Midbrain (tissue), 1 donor: ENCODE results near the gene ADRA2C.

ENCODE experiments used
- DNase-seq: peaks from one replicate; lab custom pipeline; 2025; lab: John Stamatoyannopoulos, UW

The ADRA2C gene

DNA sequence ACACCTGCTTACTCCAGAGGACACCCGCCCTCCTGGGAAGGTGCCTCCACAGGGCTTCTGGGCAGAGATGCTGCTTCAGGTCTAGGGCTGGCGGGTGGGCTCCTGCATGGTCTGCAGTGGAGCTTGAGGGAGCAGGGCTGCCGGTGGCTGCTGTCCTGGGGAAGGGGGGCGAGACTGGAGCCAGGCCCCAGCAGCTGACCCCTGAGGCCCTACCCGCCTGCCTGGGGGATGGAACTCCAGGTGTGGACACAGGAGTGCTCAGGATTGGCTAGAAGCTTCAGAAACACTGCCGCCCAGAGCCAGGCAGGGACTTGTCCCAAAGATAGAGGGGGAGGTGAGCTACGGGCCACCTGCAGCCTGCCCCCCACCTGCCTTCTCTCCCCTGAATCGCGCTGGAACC, 33.0 kb upstream of the ADRA2C start:
- no peak for DNase-seq

DNA sequence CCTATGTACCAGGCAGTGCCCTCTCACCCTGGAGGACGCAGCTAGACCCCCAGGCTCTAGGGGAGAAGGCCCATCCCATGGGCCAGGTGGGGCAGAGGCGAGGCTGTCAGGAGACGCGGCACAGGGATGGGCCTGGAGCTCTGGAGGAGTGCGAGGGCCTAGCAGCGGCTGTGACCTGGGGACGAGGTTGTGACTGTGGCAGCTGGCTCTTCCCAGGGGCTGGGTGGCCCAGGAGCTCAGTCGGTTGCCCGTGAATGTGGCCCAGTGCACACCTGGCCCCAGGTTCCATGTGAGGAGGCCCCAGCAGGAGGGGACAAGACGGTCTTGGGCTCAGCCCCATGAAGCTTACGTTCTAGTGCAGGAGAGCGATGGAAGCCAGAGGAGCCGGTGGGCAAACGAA, 31.0 kb upstream of the ADRA2C start:
- DNase-seq: no peak

DNA sequence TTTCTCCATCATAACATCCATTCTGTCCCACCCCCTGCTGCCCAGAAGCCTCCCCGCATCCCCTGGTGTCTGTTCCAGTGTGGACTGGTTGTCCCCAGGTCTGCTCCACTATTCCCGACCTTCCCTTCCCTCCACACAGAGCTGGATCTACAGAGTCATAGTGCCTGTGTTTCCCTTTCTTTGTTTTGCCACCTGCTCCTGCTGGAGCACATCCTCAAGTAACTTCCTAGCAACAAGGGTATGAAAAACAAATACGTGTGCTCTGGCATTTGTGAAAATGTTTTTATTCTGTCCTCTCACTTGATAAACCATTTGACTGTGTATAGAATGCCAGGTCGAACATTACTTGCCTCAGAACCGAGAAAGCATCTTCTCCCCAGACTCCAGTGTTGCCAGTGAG, 29.9 kb upstream of the ADRA2C start:
- DNase-seq: no peak

DNA sequence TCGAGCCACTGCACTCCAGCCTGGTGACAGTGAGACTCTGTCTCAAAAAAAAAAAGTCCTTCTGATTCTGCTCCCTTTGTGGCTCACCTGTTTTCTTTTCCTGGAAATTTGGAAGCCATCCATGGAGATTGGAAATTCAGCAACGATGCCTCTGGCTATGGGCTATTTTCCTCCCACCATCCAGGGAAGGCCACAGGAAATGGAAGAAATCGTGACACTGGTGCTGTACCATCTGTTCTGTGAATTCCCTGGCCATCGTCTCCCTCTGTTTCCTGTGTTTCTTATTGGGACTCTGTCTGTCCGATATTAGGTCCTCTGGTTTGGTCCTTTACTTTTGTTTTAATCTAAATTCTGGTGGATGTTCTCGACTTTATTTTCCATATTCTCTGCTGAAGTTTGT, 29.4 kb upstream of the ADRA2C start:
- no peak for DNase-seq

DNA sequence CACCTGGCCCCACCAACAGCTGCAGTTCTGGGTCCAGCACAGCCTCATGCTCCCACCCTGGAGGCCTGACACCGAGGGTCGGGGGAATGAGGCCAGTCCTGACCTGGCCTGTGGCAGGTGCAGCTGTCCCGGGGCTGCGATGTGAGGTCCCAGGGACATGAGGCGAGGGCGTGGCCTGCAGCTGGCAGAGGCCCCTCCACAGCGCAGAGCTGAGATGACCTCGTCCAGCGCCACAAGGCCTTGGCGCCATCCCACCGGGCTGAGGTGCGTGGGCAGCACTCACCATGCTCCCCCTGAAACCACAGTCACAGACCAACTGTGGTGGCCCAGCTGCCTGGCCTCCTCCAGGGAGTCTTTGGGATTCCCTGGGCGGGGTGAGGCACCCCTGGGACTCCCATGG, 26.6 kb upstream of the ADRA2C start:
- DNase-seq: no peak

DNA sequence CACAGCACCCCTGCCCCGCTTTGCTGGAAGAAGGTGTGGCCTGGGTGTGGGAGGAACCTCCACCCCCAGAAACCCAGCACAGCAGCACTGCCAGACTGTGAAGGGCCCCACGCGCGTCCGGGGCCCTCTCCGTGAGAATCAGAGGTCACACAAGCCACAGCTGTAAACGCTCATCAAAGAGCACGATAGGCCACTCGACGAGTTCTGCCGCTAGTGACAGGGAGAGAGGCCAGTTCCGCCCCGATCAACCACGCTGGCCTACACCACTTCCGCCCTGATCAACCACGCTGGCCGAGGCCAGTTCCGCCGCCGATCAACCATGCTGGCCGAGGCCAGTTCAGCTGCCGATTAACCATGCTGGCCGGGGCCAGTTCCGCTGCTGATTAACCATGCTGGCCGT, 25.9 kb upstream of the ADRA2C start:
- no peak for DNase-seq

DNA sequence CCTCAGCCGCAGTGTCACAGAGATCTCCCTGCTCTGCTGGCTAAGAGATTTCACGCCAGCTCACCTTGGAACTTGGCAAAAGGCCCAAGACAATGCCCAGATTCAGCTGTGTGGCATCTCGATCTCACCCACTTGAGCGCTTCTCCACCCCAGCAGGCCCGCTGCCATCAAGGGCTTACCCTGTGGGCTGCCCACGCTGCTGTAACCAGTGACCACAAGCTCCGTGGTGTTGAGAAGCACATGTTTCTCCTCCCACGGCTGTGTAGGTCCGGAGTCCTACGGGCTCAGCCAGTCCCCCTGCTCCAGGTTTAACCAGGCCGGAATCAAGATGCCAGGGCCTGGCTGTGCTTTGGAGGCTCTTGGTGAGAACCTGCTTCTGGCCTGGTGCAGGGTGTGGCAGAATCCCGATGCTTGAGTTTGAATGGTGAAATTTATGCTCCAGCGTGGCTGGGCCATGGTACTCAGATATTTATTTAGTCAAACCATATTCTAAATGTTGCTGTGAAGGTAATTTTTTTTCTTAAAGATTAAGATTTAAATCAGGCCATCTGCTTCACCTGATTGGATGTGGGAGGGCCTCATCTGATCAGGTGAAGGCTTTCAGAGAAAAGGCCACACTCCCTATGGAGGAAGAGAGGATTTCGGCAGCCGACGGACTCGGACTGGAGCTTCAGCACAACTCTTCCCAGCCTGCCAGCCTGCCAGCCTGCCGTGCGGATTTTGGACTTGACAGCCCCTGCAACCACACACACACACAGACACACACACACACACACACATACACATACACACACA, 24.8 kb upstream of the ADRA2C start:
- no peak for DNase-seq

DNA sequence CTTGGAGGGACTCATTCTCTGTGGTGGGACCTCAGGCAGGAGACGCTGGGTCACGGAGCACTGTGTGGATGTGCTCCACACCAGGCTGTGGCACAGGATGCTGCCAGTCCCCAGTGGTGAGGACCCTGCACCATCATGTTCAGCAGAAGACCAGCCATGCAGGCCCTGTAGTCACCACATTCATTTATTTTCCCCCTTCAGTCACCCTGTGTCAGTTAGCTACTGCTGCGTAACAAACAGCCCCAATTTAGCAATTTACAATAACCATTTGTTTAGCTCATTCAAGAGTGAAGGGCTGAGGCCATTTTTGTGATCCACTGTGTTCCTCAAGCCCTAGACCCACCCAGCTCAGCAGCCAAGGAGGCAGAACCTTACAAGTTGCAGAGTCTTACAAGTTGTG, 23.6 kb upstream of the ADRA2C start:
- no peak for DNase-seq

DNA sequence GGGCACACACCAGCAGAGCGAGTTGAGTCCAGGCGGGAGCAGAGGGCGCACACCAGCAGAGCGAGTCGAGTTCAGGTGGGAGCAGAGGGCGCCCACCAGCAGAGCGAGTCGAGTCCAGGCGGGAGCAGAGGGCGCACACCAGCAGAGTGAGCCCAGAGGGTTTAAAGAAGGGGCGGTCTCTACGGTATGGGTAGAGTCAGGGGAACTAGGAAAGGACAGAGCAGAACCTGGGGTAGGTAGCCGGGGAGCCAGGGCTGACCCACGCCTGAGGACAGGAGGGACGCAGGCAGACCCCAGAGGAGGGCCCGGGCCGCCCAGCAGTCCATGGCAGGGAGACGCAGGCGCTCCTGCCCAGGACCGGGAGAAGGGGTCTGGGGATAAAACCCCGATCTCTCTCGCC, 22.0 kb upstream of the ADRA2C start:
- no peak for DNase-seq

DNA sequence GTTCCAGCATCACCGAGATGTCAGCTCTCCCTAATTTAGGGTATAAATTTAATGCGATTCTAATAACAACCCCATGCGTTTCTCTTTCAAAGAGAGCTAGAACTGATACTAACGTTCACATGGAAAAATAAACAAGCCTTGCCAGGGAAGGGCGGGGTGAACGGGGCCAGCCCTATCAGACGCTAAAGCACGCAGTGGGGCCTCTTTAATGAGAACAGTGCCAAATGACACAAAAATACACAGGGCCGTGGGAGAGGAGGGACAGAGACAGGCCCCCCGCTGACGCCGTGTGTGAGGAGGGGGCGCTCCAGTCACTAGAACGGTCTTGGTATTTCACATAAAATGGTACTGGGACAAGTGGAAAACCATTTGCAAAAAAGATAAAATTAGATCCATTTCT, 21.3 kb upstream of the ADRA2C start:
- no peak for DNase-seq

DNA sequence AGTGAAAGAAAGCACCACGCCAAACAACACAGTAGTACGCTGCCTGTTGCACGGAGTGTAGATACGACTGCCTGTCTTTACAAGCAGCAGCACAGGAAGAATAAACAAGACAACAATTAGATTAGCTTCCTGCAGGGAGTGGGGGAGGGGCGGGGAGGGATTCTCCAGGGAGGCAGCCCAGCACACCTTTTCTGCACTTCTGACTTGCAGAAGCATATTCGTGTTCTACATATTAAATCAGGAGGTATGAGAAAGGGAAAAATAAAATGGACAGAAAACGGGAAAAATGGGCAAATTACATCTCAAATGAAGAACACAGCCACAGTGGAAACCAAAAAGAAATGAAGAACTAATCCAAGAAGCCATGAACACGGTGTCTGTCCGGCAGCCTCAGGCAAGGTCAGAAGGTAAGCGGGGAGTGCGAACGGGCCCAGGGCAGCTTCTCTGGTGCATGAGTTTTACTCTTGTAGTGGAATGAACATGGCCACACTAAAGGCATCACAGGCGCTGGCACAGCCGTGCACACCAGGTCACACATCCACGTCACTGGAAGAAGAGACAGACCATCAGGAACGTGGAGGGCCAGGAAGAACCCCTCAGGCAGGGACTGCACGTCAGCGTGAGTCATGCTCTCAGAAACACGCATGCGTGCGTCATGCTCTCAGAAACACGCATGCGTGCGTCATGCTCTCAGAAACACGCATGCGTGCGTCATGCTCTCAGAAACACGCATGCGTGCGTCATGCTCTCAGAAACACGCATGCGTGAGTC, 20.1 kb upstream of the ADRA2C start:
- DNase-seq: no peak

DNA sequence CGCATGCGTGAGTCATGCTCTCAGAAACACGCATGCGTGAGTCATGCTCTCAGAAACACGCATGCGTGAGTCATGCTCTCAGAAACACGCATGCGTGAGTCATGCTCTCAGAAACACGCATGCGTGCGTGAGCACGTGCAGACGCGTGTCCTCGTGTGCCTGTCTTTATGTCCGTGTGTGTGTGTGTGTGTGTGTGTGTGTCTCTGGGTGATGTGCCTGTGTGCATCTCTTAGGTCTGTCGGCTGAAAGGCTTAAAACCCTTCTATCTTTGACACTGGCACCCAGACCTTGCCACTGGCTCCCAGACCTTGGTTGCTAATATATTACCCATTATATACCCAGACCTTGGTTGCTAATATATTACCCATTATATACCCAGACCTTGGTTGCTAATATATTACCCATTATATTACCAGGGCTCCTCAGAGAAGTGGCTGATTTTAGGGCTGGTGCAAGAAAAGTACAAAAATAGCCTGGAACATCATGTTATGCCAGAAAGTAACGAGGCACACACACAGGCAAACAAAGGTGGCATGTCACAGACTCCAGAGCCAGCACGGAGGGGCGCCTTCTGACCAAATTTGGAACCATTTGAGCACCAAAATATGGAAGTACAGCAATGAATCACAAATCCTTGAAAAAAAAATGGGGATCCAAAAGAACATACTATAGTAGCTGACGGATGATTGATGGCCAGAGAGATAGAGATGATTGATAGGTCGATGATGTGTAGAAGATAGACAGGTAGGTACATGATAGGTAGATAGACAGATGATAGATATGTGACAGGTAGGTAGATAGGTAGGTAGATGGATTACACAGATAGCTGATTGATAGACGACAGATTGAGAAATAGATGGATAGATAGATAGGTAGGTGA, 19.2 kb upstream of the ADRA2C start:
- no peak for DNase-seq

DNA sequence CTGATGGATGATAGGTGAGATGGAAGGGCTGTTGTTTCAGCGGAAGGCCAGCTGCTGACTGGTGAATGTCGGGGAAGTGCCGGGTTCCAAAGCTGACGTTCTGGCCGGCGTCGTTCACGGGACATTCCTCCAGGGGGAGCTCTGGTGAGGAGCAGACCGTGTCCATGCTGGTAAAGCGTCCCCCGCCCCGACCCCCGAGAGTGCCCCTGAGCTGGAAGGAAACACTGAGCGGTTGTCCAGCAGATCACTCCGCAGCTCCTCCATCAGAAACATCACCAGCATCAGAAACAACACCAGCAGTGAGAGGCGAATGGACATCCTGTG, 18.6 kb upstream of the ADRA2C start:
- DNase-seq: no peak

DNA sequence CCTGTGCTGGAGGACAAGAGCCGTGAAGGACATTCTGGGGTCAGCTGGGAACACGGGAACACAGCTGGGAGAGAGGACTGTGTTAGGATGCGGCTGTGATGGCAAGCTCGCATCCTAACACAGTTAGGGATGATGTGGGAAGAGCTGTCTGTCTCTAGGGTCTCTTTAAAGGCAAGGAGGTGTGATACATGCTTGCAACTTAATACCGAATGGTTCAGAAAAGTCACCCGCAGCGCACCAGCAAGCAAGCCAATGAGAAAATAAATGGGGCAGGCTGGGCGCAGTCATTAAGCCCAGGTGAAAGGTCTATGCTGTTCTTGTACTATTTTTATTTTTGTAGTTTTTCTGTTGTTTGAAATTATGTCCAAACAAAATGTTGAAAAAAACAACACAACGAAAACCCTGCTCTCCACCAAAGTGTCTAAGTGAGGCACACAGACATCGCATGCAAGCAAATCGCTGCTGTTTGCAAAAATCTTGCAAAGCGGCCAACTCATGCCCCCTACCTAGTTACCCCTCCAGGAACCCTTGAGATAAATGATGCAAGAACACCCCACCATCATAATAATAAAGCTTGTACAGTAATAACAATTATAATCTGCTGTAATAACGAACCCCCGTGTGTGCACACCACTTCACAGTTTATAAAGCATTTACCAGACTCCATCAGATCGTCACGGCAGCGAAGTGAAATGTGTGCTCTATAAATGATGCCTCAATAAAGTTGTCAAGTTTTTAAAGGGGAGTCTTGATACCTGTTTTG, 17.9 kb upstream of the ADRA2C start:
- no peak for DNase-seq

DNA sequence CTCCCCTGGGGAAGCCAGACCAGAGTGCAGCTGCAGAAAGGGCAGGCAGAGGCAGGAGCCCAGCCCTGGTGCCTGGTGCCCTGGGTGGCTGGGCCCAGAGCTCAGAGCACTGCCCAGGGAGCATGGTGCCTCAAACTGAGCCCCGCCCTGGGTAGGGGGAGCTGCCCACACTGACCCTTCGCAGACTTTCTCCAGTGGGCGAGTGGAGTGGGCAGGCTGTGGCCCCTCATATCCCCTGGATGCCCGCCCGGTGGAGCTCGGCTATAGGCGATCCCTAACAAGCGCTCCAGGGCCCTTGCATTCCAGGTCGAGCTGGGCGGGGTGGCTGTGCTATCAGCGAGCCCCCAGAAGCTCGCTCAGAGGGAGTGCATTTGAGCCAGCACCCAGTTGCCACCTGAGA, 17.1 kb upstream of the ADRA2C start:
- no peak for DNase-seq

DNA sequence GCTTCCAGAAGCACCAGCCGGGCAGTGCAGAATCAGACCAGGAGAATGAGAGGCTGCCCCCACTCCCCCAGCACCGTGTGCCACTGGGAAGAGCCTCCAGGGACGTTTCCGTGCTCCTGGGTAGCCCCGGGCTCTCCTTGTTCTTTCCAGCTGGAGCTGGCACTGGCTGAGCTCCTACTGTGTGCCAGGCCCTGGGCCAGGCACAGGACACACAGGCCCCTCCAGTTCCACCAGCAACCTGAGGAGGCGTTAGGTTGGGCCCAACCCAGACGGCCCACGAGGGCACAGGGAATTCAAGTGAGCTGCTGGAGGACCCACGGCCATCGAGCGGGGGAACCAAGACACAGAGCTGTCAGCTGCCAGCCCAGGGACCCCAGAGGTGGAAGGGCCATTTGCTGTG, 15.9 kb upstream of the ADRA2C start:
- no peak for DNase-seq

DNA sequence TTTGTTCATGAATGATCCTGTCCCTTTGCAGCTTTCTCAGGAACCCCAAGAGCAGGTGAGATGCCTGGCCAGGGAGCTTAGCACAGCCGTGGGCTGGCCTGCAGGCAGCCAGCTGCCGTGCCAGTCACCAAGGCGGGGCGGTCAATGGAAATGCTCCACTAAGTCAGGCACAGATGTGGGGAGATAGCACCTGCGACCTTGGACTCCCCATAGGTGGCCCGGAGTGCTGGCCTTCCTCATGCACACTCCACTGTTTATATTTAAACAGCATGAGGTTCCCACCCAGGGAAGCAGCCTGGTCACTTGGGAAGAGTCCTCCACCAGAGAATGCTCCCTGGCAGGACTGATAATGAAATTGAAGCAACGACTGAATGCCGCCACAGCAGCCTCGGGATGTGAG, 14.2 kb upstream of the ADRA2C start:
- no peak for DNase-seq

DNA sequence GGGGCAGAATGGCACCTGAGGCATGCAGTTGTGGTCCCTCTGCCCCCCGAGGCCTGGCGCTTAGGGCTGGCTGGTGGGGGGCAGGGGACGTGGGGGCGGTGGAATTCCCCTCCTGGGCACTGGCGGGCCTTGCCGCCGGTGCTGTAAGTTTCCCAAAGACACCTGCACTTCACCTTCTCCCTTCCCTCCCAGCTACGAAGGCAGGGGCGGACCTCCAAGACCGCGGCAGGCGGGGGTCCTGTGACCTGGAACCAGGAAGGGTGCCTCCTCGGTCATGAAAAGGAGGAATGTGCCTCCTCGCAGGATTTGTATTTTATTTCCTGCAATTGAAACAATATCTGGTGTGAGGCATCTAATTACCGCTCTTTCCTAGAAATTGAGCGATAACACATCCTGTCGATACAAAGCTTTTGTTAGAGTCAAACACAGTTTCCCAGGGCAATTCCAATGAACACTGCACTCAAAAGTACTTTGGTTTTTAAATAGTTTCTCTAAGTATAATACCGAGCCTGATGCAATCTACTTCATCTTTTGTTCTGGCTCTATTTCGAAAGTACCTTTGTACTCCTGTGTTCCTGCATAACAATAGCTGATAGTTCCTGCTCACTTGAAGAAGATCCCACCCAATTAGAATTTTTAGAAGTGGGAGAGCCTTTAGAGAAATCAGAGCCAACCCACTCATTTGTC, 12.3 kb upstream of the ADRA2C start:
- DNase-seq: no peak

DNA sequence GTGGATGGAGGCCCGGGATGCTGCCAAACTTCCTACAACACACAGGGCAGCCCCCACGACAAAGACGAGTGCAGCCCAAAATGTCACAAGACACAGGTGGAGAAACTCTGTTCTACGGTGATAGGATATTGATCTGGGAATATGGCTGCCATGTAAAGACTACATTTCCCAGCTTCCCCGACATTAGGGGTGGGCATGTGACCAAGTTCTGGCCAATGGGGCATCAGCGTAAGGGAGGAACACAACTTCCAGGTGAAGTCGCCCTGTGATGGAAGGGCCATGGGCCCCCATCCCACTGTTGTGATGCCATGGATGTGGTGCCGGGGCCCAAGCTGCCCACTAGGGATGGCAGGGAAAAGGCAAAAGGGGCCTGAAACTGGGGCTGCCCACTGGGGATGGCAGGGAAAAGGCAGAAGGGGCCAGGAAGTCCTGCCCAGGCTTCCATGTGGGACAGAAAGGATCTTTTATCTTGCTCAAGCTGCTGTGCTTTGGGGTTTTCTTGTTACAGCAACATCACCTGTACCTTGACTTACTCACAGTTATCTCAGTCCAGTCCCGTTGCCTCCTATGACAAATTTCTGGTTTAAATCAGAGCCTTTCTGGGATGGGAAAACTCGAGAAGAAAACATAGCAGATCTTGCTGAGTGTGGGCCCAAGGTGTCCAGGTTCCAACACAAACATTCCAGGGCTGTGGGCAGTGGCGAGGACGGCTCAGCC, 9.7 kb upstream of the ADRA2C start:
- no peak for DNase-seq

DNA sequence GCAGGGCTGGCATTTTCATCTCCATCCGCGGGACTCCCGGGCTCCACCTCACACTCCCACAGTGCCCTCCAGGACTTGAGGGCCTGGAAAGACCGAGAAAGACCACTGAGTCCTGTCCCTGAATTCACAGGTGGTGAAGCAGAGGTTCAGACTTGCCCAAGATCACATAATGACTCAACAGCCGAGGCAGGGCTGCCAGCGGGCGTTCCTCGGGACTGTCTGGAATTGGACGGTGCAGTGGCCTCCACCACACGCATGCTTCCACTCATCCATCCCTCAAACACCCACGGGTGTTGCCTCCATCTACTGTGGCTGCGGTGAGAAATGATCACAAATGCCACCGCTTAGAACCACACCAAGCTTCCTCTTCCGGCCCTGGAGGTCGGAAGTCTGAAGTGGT, 6.9 kb upstream of the ADRA2C start:
- DNase-seq: no peak

DNA sequence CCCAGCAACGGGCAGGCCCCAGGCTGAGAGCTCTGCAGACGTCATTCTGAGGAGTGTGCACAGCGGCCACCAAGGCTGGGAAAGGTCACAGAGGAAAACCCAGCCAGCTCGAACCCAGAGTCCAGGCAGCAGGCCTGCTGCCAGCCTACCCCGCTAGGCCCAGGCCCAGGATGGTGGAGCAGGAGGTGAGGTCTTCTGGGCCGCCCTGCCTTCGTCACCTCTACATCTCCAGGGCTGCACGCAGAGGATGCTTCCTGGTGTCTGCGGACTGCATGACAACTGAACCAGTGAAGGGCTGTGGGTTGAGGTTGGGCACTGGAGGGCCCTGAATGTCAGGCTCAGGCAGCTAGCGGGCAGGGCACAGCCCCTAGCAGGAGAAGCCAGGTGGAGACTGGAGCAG, 5.8 kb upstream of the ADRA2C start:
- DNase-seq: no peak
